Breast epithelium (tissue), 3 donors: ENCODE measurements around the gene LRP2.

ENCODE experiments used
- CTCF ChIP-seq, 3 donors: fragments of 450-650 bp; IDR thresholded peaks; one replicate each; pipeline ENCODE4 v1.5.1; 2016 to 2017; ENCODE audit warnings: antibody characterized with exemption in 3 of 3, mild to moderate bottlenecking in 3 of 3, moderate library complexity in 3 of 3
- POLR2A ChIP-seq: fragments of 450-650 bp; IDR thresholded peaks from one replicate; pipeline ENCODE4 v1.6.1; 2016; ENCODE audit warnings: antibody characterized with exemption, mild to moderate bottlenecking, moderate library complexity
- POLR2AphosphoS5 ChIP-seq, 3 donors: sonication (generic); formaldehyde crosslinking; IDR thresholded peaks; one replicate each; pipeline ENCODE4 v1.6.1; 2017; ENCODE audit warnings: antibody characterized with exemption in 3 of 3

DNA sequence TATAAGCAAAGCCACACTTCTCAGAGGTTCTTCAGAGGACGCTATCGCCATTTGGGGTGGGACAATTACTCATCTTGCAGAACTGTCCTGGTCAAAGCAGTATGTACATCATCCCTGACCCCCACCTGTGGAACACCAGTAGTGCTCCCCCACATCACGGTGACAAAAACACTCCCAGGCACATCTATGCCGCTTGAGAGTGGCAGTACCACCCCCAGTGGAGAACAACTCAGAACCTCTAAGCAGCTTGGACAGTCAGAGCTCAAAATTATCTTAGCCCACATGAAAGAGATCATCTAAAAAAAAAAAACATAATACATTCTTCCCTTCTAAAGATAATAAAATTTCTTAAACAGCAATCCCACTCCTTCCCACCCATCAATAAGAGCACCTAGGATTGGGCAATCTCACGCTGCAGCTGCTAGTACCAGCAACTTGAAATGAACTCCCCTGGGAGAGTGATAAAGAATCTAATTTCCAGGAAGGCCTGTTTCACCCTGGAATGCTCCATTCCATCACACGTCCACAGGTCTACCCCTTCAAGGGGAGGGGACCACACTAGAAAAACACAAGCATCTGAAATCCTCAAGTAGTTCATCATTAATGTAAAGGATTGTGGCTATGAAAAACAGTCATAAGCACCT lies 31.7 kb downstream of the LRP2 start:
- no peak for TF ChIP-seq CTCF (IDR thresholded peaks at IDR 0.05)
- no peak for TF ChIP-seq POLR2A
- no peak for TF ChIP-seq POLR2AphosphoS5 (IDR thresholded peaks at IDR 0.05)
